Measurements from ENCODE around the gene ARID2.
A peak's percentile ranks its signal among the peaks of the same experiment; 100 is the strongest.

Gene ARID2

GRCh38 chr12:45726603-45727300 is 2.8 kb upstream of the ARID2 start:
- peak overlapping the region; percentile 61 for H2BK5ac ChIP-seq (ENCODE audit: low read depth, low read length, poor library complexity, severe bottlenecking)

GRCh38 chr12:45727301-45727979 is 2.1 kb upstream of the ARID2 start:
- Histone ChIP-seq H2BK12ac (ENCODE audit: low read length in 2 of 2) (peak overlapping the region in 1 of 2 experiments; percentile 48), H3K27me3 (ENCODE audit: control insufficient read depth in 1 of 2, insufficient read depth in 1 of 2, low read length in 2 of 2) (no peaks in the 10 kb centered on the region), H3K36me3 (ENCODE audit: control insufficient read depth in 1 of 2, insufficient read depth in 2 of 2, low read depth in 1 of 2, low read length in 2 of 2) (no peaks in the 10 kb centered on the region), H4K8ac (ENCODE audit: low read length) (peak overlapping the region; percentile 91), H2BK15ac (ENCODE audit: low read depth, poor library complexity, severe bottlenecking) (peak overlapping the region; percentile 94), H3K4me3 (ENCODE audit: insufficient read depth in 1 of 2, low read depth in 1 of 2, low read length in 2 of 2) (peak overlapping the region; percentile 85 to 91), H3K18ac (ENCODE audit: low read depth in 1 of 2, low read length in 2 of 2) (peak overlapping the region; percentile 92 to 96), H3K27ac (ENCODE audit: low read length, poor library complexity, severe bottlenecking) (peak overlapping the region; percentile 96), H3K4me1 (ENCODE audit: control insufficient read depth, insufficient read depth, low read depth, low read length) (no peaks in the 10 kb centered on the region), H4K91ac (ENCODE audit: low read length) (no peak overlapping the region), H3K4ac (ENCODE audit: low read depth in 1 of 2, low read length in 2 of 2) (peak overlapping the region; percentile 84 to 98), H3K23ac (ENCODE audit: low read length in 2 of 2) (peak overlapping the region; percentile 71 to 89), H3K79me1 (replicated peaks; ENCODE audit: low read length, poor library complexity, severe bottlenecking) (peaks cover 4% of the 10 kb centered on the region), H2BK5ac (ENCODE audit: low read depth, low read length, poor library complexity, severe bottlenecking) (peak overlapping the region; percentile 61), H3K9me3 (ENCODE audit: control insufficient read depth, low read length) (no peaks in the 10 kb centered on the region), H2AK5ac (ENCODE audit: low read length, severe bottlenecking) (no peak overlapping the region), H3K4me2 (ENCODE audit: low read length, poor library complexity, severe bottlenecking) (peak overlapping the region; percentile 80), H2BK120ac (ENCODE audit: low read depth, low read length) (peak overlapping the region; percentile 85), H3K9ac (ENCODE audit: low read length) (peak overlapping the region; percentile 98), H2AFZ (ENCODE audit: low read depth, low read length) (peak overlapping the region; percentile 88), H3K14ac (ENCODE audit: low read length in 2 of 2) (peak overlapping the region in 1 of 2 experiments; percentile 95)
- peak; percentile 99 for DNase-seq
- 0% methylated on average over 40 of the region's 45 CpGs for WGBS

More at GRCh38 chr12:45726603-45727300, 2.8 kb upstream of the ARID2 start:
- Histone ChIP-seq H3K27ac (ENCODE audit: low read length, poor library complexity, severe bottlenecking) (peak overlapping the region; percentile 96), H3K4me2 (ENCODE audit: low read length, poor library complexity, severe bottlenecking) (peak overlapping the region; percentile 80), H2BK15ac (ENCODE audit: low read depth, poor library complexity, severe bottlenecking) (peak overlapping the region; percentile 94), H3K14ac (ENCODE audit: low read length in 2 of 2) (peak overlapping the region in 1 of 2 experiments; percentile 95), H2BK120ac (ENCODE audit: low read depth, low read length) (peak overlapping the region; percentile 85), H3K9me3 (ENCODE audit: control insufficient read depth, low read length) (no peaks in the 10 kb centered on the region), H3K23ac (ENCODE audit: low read length in 2 of 2) (peak overlapping the region; percentile 51 to 89), H3K4ac (ENCODE audit: low read depth in 1 of 2, low read length in 2 of 2) (peak overlapping the region; percentile 84 to 98), H3K79me1 (replicated peaks; ENCODE audit: low read length, poor library complexity, severe bottlenecking) (peaks cover 8% of the 10 kb centered on the region), H4K8ac (ENCODE audit: low read length) (peak overlapping the region; percentile 91), H3K4me3 (ENCODE audit: insufficient read depth in 1 of 2, low read depth in 1 of 2, low read length in 2 of 2) (peak overlapping the region; percentile 85 to 91), H2AK5ac (ENCODE audit: low read length, severe bottlenecking) (no peak overlapping the region), H2AFZ (ENCODE audit: low read depth, low read length) (peak overlapping the region; percentile 88), H4K91ac (ENCODE audit: low read length) (peak overlapping the region; percentile 82), H2BK12ac (ENCODE audit: low read length in 2 of 2) (peak overlapping the region in 1 of 2 experiments; percentile 78), H3K27me3 (ENCODE audit: control insufficient read depth in 1 of 2, insufficient read depth in 1 of 2, low read length in 2 of 2) (no peaks in the 10 kb centered on the region), H3K9ac (ENCODE audit: low read length) (peak overlapping the region; percentile 98), H3K36me3 (ENCODE audit: control insufficient read depth in 1 of 2, insufficient read depth in 2 of 2, low read depth in 1 of 2, low read length in 2 of 2) (peaks cover 0 to 3% of the 10 kb centered on the region in 2 experiments), H3K18ac (ENCODE audit: low read depth in 1 of 2, low read length in 2 of 2) (peak overlapping the region; percentile 92 to 96), H3K4me1 (ENCODE audit: control insufficient read depth, insufficient read depth, low read depth, low read length) (no peaks in the 10 kb centered on the region)
- peak; percentile 59 for DNase-seq
- WGBS: under 1% methylated on average over 37 of the region's 42 CpGs

- Histone ChIP-seq H2BK15ac (ENCODE audit: low read depth, poor library complexity, severe bottlenecking) (peak overlapping the region; percentile 80), H3K9me3 (ENCODE audit: control insufficient read depth, low read length) (no peaks in the 10 kb centered on the region), H2BK5ac (ENCODE audit: low read depth, low read length, poor library complexity, severe bottlenecking) (peak overlapping the region; percentile 61), H3K18ac (ENCODE audit: low read depth in 1 of 2, low read length in 2 of 2) (peak overlapping the region in 1 of 2 experiments; percentile 33), H3K4me1 (ENCODE audit: control insufficient read depth, insufficient read depth, low read depth, low read length) (no peaks in the 10 kb centered on the region), H3K79me1 (replicated peaks; ENCODE audit: low read length, poor library complexity, severe bottlenecking) (no peaks in the 10 kb centered on the region), H2BK12ac (ENCODE audit: low read length in 2 of 2) (no peak overlapping the region), H3K27ac (ENCODE audit: low read length, poor library complexity, severe bottlenecking) (peak overlapping the region; percentile 96), H3K14ac (ENCODE audit: low read length in 2 of 2) (no peak overlapping the region), H3K23ac (ENCODE audit: low read length in 2 of 2) (no peak overlapping the region), H2AFZ (ENCODE audit: low read depth, low read length) (no peak overlapping the region), H3K4me2 (ENCODE audit: low read length, poor library complexity, severe bottlenecking) (peak overlapping the region; percentile 80), H2BK120ac (ENCODE audit: low read depth, low read length) (no peak overlapping the region), H3K9ac (ENCODE audit: low read length) (peak overlapping the region; percentile 98), H3K4ac (ENCODE audit: low read depth in 1 of 2, low read length in 2 of 2) (peak overlapping the region in 1 of 2 experiments; percentile 17), H4K8ac (ENCODE audit: low read length) (no peak overlapping the region), H3K27me3 (ENCODE audit: control insufficient read depth in 1 of 2, insufficient read depth in 1 of 2, low read length in 2 of 2) (no peaks in the 10 kb centered on the region), H3K36me3 (ENCODE audit: control insufficient read depth in 1 of 2, insufficient read depth in 2 of 2, low read depth in 1 of 2, low read length in 2 of 2) (no peaks in the 10 kb centered on the region), H4K91ac (ENCODE audit: low read length) (no peak overlapping the region), H2AK5ac (ENCODE audit: low read length, severe bottlenecking) (no peak overlapping the region), H3K4me3 (ENCODE audit: insufficient read depth in 1 of 2, low read depth in 1 of 2, low read length in 2 of 2) (peak overlapping the region in 1 of 2 experiments; percentile 91)
- 0% methylated on average over 2 of the region's 17 CpGs for WGBS
- DNase-seq: no peak
These were observed 1.4 kb upstream of the ARID2 start for GRCh38 chr12:45727980-45728629.

All from mesenchymal stem cell (in vitro differentiated cells and primary cell).